Measurements from ENCODE around the gene EPG5.

DNA sequence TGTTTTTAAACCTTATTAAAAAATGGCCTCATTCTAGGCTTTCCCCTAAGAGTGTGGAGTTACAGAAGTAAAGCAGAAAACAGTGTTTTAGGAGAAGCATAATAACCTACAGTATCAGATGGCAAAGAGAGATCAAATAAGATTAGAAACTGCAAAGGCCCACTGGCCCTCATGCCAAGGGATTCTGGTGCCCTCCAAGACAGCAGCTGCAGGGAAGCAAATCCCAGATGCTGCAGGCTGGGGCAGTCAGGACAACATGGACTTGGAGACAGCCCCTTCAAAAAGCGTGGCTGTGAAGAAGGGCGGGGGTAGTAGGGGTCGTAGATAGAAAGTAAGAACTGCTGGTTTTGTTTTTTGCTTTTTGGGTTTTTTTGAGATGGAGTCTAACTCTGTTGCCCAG is 28.3 kb upstream of the EPG5 start:
- no peak for TF ChIP-seq NRF1 (IDR thresholded peaks at IDR 0.05; ENCODE audit: low read depth, low read length)
- TF ChIP-seq, protein P1, sequence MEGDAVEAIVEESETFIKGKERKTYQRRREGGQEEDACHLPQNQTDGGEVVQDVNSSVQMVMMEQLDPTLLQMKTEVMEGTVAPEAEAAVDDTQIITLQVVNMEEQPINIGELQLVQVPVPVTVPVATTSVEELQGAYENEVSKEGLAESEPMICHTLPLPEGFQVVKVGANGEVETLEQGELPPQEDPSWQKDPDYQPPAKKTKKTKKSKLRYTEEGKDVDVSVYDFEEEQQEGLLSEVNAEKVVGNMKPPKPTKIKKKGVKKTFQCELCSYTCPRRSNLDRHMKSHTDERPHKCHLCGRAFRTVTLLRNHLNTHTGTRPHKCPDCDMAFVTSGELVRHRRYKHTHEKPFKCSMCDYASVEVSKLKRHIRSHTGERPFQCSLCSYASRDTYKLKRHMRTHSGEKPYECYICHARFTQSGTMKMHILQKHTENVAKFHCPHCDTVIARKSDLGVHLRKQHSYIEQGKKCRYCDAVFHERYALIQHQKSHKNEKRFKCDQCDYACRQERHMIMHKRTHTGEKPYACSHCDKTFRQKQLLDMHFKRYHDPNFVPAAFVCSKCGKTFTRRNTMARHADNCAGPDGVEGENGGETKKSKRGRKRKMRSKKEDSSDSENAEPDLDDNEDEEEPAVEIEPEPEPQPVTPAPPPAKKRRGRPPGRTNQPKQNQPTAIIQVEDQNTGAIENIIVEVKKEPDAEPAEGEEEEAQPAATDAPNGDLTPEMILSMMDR (IDR thresholded peaks at IDR 0.05), result no peak
- TF ChIP-seq, protein P2, sequence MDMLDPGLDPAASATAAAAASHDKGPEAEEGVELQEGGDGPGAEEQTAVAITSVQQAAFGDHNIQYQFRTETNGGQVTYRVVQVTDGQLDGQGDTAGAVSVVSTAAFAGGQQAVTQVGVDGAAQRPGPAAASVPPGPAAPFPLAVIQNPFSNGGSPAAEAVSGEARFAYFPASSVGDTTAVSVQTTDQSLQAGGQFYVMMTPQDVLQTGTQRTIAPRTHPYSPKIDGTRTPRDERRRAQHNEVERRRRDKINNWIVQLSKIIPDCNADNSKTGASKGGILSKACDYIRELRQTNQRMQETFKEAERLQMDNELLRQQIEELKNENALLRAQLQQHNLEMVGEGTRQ (IDR thresholded peaks at IDR 0.05; ENCODE audit: borderline replicate concordance, low read depth, low read length), result no peak

Measured in SK-N-SH (cell line).